ENCODE measurements around the gene CDT1.

DNA sequence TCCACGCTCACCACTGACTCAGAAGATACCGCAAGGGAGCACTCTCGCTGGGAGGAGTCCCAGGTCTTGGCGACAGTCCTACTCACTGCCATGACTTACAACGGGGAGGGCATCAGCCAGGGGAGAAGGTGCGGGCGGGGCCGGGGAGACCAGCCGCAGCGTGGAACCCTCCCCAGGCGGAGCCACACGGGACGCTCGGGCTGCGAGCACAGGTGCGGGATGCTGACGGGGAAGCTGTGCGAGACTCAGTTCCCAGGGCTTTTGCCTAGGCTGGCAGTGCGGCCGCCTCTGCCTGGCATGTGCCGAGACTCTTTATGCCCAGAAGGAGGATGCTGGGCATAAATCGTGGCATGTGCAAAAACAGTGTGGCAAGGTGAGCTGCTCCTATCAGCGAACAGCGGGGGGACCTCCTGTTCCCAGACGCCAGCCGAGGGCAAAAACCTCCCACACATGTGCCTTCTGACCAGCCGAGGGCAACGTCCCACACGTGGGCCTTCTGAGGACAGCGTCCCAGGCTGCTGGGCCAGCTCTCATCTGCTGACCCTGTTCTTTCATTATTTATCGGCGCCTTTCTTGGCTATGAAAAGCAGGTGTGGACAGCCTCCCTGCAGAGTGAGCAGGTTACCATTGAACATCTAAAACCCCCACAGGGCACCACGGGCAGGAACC, 47.1 kb downstream of the CDT1 start:
- TF ChIP-seq SUZ12 (IDR thresholded peaks at IDR 0.05; ENCODE audit: extremely low read depth, insufficient read depth, insufficient read length) (no peak), ZNF274 (IDR thresholded peaks at IDR 0.05; ENCODE audit: low read depth, low read length) (no peak)

Data from NT2/D1 (cell line).